Muscle of leg (tissue), 11 donors: ENCODE data around the gene HAGHL. TPM values are rescaled to one million over a fixed set of nuclear protein-coding genes. Genes with fewer than 3 reads are reported as not detected.
"Not testable (repeated sequence)": the region's sequence is repeated elsewhere in the genome, so short reads cannot be mapped to it uniquely, and the experiment has no call there.

Experiments used
- DNase-seq: peaks from one replicate; pipeline ENCODE4 v3.0.0; 2013
- H3K27ac ChIP-seq: one replicate; pipeline ENCODE4 v1.5.1; 2013; ENCODE audit warnings: mild to moderate bottlenecking, low read length, control low read depth
- H3K27me3 ChIP-seq: one replicate; pipeline ENCODE4 v1.6.1; 2013; ENCODE audit warnings: low read length; ENCODE audit not compliant: control insufficient read depth, insufficient read depth
- H3K36me3 ChIP-seq: one replicate; pipeline ENCODE4 v1.6.1; 2013; ENCODE audit warnings: low read length; ENCODE audit not compliant: control insufficient read depth, insufficient read depth
- H3K4me1 ChIP-seq: one replicate; pipeline ENCODE4 v1.6.1; 2013; ENCODE audit warnings: low read length; ENCODE audit not compliant: control insufficient read depth, insufficient read depth
- H3K4me3 ChIP-seq: one replicate; pipeline ENCODE4 v1.5.1; 2013; ENCODE audit warnings: low read length, control low read depth
- H3K9me3 ChIP-seq: replicated peaks from 2 replicates; pipeline ENCODE4 v1.6.1; 2013; ENCODE audit warnings: low read depth, low read length; ENCODE audit not compliant: control insufficient read depth
- WGBS: methylation state at CpG from one replicate; pipeline ENCODE4 v1.1.5; 2013; ENCODE audit warnings: missing lambda C conversion rate; ENCODE audit not compliant: insufficient coverage; 5-methylcytosine and 5-hydroxymethylcytosine counted together
- polyA plus RNA-seq, 8 donors: library from polyadenylated mRNA; unstranded; fragments of 120-200 nt; gene quantifications; one replicate each; pipeline versions ENCODE4 v1.2.1 to v1.2.3, GENCODE V29; 2013; ENCODE audit warnings: inconsistent platforms in 1 of 8, low replicate concordance in 1 of 8; ENCODE audit not compliant: insufficient read length in 8 of 8, insufficient read depth in 1 of 8
- total RNA-seq: library from RNA; stranded (reverse); fragments of 120-200 nt; gene quantifications from one replicate; pipeline ENCODE4 v1.2.4, GENCODE V29; 2013

Gene HAGHL
- total and polyA plus RNA-seq, 9 donors, result 1.7 to 4.7 (median 2.8) TPM

DNA sequence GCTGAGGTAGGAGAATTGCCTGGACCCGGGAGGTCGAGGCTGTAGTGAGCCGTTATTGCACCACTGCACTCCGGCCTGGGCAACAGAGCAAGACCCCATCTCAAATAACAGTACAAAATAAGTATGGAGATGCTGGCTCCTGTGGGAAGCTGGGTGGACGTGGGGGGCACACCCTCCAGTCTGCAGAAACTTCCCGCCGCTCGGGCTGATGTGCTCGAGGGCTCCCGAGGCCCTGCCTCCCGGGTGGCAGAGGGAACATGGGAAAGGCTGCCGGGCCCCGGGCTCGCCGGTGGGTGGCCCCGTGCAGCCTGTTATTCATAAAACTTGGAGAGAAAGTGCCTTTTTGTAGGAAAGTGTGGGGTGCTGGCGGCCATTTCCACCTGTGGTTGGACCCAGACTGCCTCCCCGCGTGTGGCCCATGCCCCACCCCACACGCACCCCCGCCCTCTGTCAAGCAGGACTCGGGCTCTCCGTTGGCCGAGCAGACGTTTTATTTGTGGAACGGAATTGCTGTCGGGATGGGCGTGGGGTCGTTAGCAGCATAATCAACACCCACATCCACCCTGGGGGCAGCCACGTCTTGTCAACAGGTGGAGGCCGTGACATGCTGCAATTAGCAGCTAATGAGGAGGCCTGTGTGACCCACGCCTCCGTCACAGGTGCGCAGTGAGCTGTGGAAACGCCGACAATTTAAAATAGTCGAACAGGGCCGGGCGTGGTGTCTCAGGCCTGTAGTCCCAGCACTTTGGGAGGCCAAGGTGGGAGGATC, 21.3 kb downstream of the HAGHL start:
- WGBS, result 69% methylated on average over 33 of the region's 39 CpGs
- H3K27ac ChIP-seq, result no peak overlapping the region

GRCh38 chr16:749010-749409, 22.1 kb downstream of the HAGHL start:
- Histone ChIP-seq H3K36me3 (no peaks in the 10 kb centered on the region), H3K4me3 (no peak overlapping the region), H3K4me1 (no peaks in the 10 kb centered on the region), H3K27ac (no peak overlapping the region), H3K9me3 (no peaks in the 10 kb centered on the region), H3K27me3 (peaks cover 29% of the 10 kb centered on the region)
- DNase-seq, result no peak
- 93% methylated on average over 2 of the region's 6 CpGs for WGBS

More for the DNA sequence above, 21.3 kb downstream of the HAGHL start:
- H3K27me3 ChIP-seq, result peaks cover 27% of the 10 kb centered on the region
- H3K4me1 ChIP-seq, result no peaks in the 10 kb centered on the region
- no peaks in the 10 kb centered on the region for H3K9me3 ChIP-seq
- H3K36me3 ChIP-seq, result no peaks in the 10 kb centered on the region
- no peak for DNase-seq
- no peak overlapping the region for H3K4me3 ChIP-seq

- no peaks in the 10 kb centered on the region for H3K4me1 ChIP-seq
- H3K27ac ChIP-seq, result no peak overlapping the region
- 46% methylated on average over 8 of the region's 9 CpGs for WGBS
- no peaks in the 10 kb centered on the region for H3K36me3 ChIP-seq
- DNase-seq, result no peak
- H3K9me3 ChIP-seq, result no peaks in the 10 kb centered on the region
- no peak overlapping the region for H3K4me3 ChIP-seq
- peaks cover 29% of the 10 kb centered on the region for H3K27me3 ChIP-seq
Observed at GRCh38 chr16:750485-750884, 23.6 kb downstream of the HAGHL start.

DNA sequence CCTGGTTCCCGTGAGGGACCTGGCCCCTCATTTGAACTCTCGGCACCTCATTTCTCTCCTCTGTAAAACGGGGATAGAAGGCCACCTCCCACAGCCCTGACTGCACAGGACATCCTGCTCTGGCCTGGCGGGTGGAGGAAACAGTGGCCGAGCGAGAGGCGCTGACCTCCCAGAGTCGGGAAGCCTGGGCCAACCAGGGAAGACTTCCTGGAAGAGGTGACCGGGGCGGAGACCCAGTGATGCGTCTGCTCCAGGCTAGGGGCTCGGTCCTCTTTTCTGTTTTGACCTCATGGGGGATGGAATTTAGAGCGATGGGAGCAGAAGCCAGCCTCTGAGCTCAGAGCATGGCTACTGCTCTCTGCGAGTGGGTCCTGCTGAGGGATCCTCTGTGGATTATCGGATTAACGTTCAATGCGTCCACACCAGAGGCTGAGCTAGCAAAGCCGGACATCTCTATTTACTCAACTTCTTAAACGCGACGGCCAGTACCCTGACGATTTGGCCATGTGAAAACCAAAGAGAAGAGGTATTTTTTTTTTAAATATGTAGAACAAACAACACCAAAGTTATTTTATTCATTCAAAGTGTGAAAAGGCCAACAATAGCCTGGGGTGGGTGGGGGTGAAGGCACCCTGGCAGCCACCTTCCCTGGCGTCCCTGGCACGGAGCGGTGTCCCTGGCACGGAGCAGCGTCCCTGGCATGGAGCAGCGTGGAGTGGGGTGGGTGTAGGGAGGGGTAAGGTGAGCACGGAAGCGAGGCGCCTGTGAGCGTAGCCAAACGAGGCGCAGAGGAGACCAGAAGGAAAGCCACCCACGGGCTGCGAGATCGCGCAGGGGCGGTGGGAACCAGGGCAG, 24.5 kb downstream of the HAGHL start:
- DNase-seq, result no peak
- peaks cover 28% of the 10 kb centered on the region for H3K27me3 ChIP-seq
- WGBS, result 58% methylated on average over 30 of the region's 39 CpGs
- H3K9me3 ChIP-seq, result no peaks in the 10 kb centered on the region
- H3K36me3 ChIP-seq, result no peaks in the 10 kb centered on the region
- no peak overlapping the region for H3K27ac ChIP-seq
- H3K4me3 ChIP-seq, result no peak overlapping the region
- H3K4me1 ChIP-seq, result no peaks in the 10 kb centered on the region

DNA sequence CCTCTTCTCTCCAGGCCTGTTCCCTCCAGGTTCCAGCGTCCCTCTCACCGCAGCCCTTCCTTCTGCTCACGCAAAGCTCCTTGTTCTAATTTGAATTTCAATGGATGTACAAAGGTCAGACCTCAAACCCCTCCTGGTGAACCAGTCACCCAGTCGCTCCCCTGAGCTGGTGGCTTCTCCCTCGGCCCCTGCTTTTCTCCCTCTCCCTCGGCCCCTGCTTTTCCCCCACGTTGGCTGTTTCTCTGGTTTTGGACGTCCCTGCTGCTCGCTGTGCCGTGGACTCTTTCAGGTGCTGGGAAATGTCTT, 25.1 kb downstream of the HAGHL start:
- Histone ChIP-seq H3K36me3 (no peaks in the 10 kb centered on the region), H3K4me3 (no peak overlapping the region), H3K27me3 (peaks cover 28% of the 10 kb centered on the region), H3K4me1 (no peaks in the 10 kb centered on the region), H3K9me3 (no peaks in the 10 kb centered on the region), H3K27ac (no peak overlapping the region)
- 21% methylated on average over 5 of the region's 10 CpGs for WGBS
- no peak for DNase-seq

DNA sequence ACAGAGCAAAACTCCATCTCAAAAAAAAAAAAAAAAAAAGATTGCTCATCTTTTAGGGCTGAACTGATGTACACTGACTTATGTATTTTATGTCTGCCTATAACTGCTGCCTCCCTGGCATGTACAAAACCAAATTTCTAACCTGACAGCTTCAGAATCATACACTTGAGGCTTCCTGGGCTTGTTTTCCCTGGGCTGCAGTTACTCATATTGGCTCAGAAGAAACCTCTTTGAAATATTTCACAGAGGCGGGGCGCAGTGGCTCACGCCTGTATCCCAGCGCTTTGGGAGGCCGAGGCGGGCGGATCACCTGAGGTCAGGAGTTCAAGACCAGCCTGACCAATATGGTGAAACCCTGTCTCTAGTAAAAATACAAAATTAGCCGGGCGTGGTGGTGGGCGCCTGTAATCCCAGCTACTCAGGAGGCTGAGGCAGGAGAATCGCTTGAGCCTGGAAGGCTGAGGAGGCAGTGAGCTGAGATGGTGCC, 27.3 kb downstream of the HAGHL start:
- WGBS, result 78% methylated on average over 10 of the region's 11 CpGs
- H3K9me3 ChIP-seq, H3K27ac ChIP-seq: not testable (repeated sequence)

GRCh38 chr16:754656-755055, 27.8 kb downstream of the HAGHL start:
- Histone ChIP-seq H3K36me3 (no peaks in the 10 kb centered on the region), H3K27ac (no peak overlapping the region), H3K9me3 (no peaks in the 10 kb centered on the region), H3K27me3 (peaks cover 24% of the 10 kb centered on the region), H3K4me3 (no peak overlapping the region), H3K4me1 (no peaks in the 10 kb centered on the region)
- peak; percentile 35 for DNase-seq
- 65% methylated on average over 8 of the region's 11 CpGs for WGBS

More for the DNA sequence above, 27.3 kb downstream of the HAGHL start:
- not testable (repeated sequence) for H3K4me1 ChIP-seq, H3K4me3 ChIP-seq, DNase-seq, H3K36me3 ChIP-seq
- peaks cover 25% of the 10 kb centered on the region for H3K27me3 ChIP-seq

- Histone ChIP-seq H3K36me3 (no peaks in the 10 kb centered on the region), H3K4me3 (no peak overlapping the region), H3K9me3 (no peaks in the 10 kb centered on the region), H3K27ac (no peak overlapping the region), H3K27me3 (peaks cover 16% of the 10 kb centered on the region), H3K4me1 (no peaks in the 10 kb centered on the region)
- WGBS, result 100% methylated on average over 1 of the region's 5 CpGs
- DNase-seq, result no peak
Observed at GRCh38 chr16:756428-756827, 29.5 kb downstream of the HAGHL start.

DNA sequence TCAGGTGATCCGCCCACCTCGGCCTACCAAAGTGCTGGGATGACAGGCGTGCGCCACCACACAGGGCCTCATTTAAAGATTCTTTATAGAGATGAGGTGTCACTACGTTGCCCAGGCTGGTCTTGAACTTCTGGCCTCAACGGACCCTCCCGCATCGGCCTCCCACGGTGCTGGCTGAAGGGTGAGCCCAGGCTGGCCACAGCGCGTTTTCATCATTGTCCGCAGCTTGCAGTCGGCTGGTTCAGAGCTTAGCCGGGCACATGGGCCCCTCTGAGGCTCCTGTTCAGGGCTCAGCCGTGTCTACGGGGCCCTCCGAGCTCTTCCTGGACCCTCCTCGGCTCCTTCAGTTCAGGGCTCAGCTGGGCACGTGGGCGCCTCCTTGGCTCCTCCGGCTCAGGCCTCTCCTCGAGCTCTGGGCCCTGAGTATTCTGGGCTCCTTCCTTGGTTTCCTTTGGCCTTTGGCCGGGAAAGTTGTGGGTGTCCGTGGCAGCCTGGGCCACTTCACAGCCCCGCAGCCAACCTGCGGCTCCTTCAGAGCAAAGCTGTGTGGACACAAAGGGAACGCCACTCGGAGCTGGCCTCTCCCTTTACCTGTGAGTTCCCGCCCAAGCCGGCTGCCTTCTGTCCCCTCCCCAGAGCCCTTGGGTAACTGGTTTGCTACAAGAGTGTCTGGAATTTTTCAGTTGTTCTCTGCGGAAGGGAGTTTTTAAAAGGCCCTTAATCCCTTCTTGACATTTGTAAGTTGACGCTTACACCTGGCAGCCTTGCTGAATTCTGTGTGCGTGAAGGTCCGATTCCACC, 32.4 kb downstream of the HAGHL start:
- WGBS, result 75% methylated on average over 31 of the region's 34 CpGs
- Histone ChIP-seq H3K27me3 (peaks cover 4% of the 10 kb centered on the region), H3K27ac (no peak overlapping the region), H3K4me1 (no peaks in the 10 kb centered on the region), H3K9me3 (no peaks in the 10 kb centered on the region), H3K4me3 (no peak overlapping the region), H3K36me3 (no peaks in the 10 kb centered on the region)
- no peak for DNase-seq

DNA sequence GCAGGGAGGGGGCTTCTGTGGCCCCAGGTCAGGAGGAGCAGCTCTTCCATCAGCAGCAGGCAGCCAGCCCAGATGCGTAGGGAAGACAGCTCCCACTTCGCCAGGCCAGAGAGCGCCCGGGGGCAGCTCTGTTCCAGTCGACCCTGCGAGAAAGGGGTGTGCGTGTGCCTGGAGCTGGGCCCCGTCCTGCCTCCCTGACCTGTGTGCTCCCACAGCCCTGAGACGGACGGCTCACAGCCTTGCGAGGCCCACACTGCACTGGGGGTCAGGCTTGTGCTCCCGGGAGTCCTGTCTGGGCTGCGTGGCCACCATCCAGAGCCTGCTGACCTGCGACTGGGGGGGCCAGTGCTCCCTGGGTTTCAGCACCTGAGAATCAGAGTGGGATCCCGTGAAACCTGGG, 33.2 kb downstream of the HAGHL start:
- peaks cover 4% of the 10 kb centered on the region for H3K27me3 ChIP-seq
- H3K9me3 ChIP-seq, result no peaks in the 10 kb centered on the region
- H3K27ac ChIP-seq, result no peak overlapping the region
- no peaks in the 10 kb centered on the region for H3K36me3 ChIP-seq
- no peaks in the 10 kb centered on the region for H3K4me1 ChIP-seq
- DNase-seq, result no peak
- 50% methylated on average over 15 of the region's 15 CpGs for WGBS
- no peak overlapping the region for H3K4me3 ChIP-seq
